ENCODE results near the gene PRAMEF8. TPM values are rescaled to one million over a fixed set of nuclear protein-coding genes. Genes with fewer than 3 reads are reported as not detected.
"Not testable (repeated sequence)": the region's sequence is repeated elsewhere in the genome, so short reads cannot be mapped to it uniquely, and the experiment has no call there.

PRAMEF8 gene
- total and polyA plus RNA-seq, 11 donors = not detected

DNA sequence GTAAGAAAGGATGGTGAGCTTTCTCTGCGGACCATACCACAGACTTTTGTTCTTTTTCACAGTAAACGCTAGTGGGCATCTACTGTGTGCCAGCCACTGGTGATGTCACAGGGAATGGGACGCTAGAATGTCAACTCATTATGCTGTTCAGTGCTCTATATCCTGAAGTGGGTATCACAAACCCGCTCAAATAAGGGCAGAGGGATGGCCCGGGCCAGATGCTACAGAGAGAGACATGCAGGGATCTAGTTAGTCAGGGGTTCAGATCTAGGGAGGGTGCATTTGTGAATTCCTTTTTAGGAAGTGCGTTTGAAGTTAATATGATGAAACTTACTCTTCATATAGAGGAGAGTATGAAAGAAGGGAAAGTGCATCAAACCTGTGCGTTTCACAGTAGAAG is 37.8 kb downstream of the PRAMEF8 start:
- H3K36me3 ChIP-seq; H3K4me1 ChIP-seq; H3K4me3 ChIP-seq; H3K27ac ChIP-seq; ATAC-seq; H3K27me3 ChIP-seq; intact Hi-C loops (cut with DNase I); H3K9me3 ChIP-seq: not testable (repeated sequence)
- 76 to 81% (median 78%) methylated on average over 6 to 7 of the region's 7 CpGs for WGBS, 4 donors
- DNase-seq = peak in 1 of 5 donors; percentile 40

- not testable (repeated sequence) for DNase-seq, H3K4me3 ChIP-seq
These were observed 38.4 kb downstream of the PRAMEF8 start for GRCh38 chr1:13246554-13246871.

GRCh38 chr1:13245841-13246553 is 38.9 kb downstream of the PRAMEF8 start:
- DNase-seq = peak in 1 of 5 donors; percentile 62
- H3K9me3 ChIP-seq; H3K4me3 ChIP-seq; ATAC-seq; H3K27ac ChIP-seq; H3K4me1 ChIP-seq; intact Hi-C loops (cut with DNase I); H3K36me3 ChIP-seq: not testable (repeated sequence)
- 55 to 77% (median 67%) methylated on average over 5 of the region's 5 CpGs for WGBS, 4 donors
- peaks cover 0 to 14% (median 4%) of the 10 kb centered on the region in 9 donors for H3K27me3 ChIP-seq

More at GRCh38 chr1:13246554-13246871, 38.4 kb downstream of the PRAMEF8 start:
- H3K36me3 ChIP-seq; intact Hi-C loops (cut with DNase I); H3K9me3 ChIP-seq; H3K4me1 ChIP-seq; H3K27ac ChIP-seq; ATAC-seq: not testable (repeated sequence)
- WGBS, 4 donors = 62 to 82% (median 72%) methylated on average over 2 of the region's 2 CpGs
- H3K27me3 ChIP-seq = peaks cover 0 to 13% (median 4%) of the 10 kb centered on the region in 9 donors

DNA sequence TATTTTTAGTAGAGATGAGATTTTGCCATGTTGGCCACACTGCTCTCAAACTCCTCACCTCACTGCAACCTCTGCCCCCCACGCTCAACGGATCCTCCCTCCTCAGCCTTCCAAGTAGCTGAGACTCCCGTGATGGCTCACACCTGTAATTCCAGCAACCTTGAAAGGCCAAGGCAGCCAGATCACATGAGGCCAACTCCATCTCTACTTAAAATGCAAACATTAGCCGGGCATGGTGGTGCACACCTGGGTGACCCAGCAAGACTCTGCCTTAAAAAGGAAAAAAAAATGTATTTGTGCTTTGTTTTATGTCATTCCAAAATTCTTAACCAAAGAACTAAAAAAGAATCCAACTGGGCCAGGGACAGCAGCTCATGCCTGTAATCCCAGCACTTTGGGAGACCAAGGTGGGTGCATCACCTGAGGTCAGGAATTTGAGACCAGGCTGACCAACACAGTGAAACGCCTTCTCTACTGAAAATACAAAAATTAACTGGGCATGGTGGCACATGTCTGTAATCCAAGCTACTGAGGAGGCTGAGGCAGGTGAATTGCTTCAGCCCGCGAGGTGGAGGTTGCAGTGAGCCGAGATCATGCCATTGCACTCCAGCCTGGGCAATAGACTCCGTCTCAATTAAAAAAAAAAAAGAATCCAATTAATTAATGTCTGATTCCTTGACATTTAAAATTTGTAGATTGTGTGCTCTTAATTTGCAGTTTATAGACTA is 41.2 kb downstream of the PRAMEF8 start:
- H3K4me1 ChIP-seq; ATAC-seq; H3K4me3 ChIP-seq; H3K27ac ChIP-seq; H3K36me3 ChIP-seq; intact Hi-C loops (cut with DNase I); H3K9me3 ChIP-seq: not testable (repeated sequence)
- WGBS, 4 donors = 77 to 81% (median 80%) methylated on average over 9 of the region's 9 CpGs
- peaks cover 0 to 19% (median 4%) of the 10 kb centered on the region in 9 donors for H3K27me3 ChIP-seq
- DNase-seq = peak in 1 of 5 donors; percentile 10

- H3K27ac ChIP-seq; H3K36me3 ChIP-seq; DNase-seq; intact Hi-C loops (cut with DNase I); H3K9me3 ChIP-seq; H3K4me1 ChIP-seq; H3K4me3 ChIP-seq; ATAC-seq: not testable (repeated sequence)
- whole genome bisulfite sequencing, 4 donors = 80 to 88% (median 85%) methylated on average over 4 of the region's 4 CpGs
- H3K27me3 ChIP-seq = peaks cover 0 to 39% (median 2%) of the 10 kb centered on the region in 9 donors
These were observed 45.3 kb downstream of the PRAMEF8 start for GRCh38 chr1:13239633-13240032.

GRCh38 chr1:13237572-13237971 is 47.4 kb downstream of the PRAMEF8 start:
- intact Hi-C loops (cut with DNase I); H3K27ac ChIP-seq; ATAC-seq; H3K9me3 ChIP-seq; H3K4me1 ChIP-seq; H3K4me3 ChIP-seq; H3K36me3 ChIP-seq: not testable (repeated sequence)
- peak in 1 of 5 donors; percentile 48 for DNase-seq
- H3K27me3 ChIP-seq = peaks cover 0 to 34% (median 2%) of the 10 kb centered on the region in 9 donors
- WGBS, 4 donors = 70 to 78% (median 73%) methylated on average over 4 of the region's 4 CpGs

GRCh38 chr1:13234057-13234456 is 50.9 kb downstream of the PRAMEF8 start:
- DNase-seq (peak in 1 of 5 donors; percentile 16), ATAC-seq (peak in 2 of 4 donors; percentile 15 to 57)
- H3K36me3 ChIP-seq; H3K4me3 ChIP-seq; H3K4me1 ChIP-seq; H3K27ac ChIP-seq; intact Hi-C loops (cut with DNase I); H3K9me3 ChIP-seq: not testable (repeated sequence)
- H3K27me3 ChIP-seq = peaks cover 0 to 28% (median 2%) of the 10 kb centered on the region in 9 donors
- 55 to 67% (median 62%) methylated on average over 1 of the region's 1 CpG for WGBS, 4 donors

- H3K4me3 ChIP-seq; H3K9me3 ChIP-seq; H3K36me3 ChIP-seq; intact Hi-C loops (cut with DNase I); ATAC-seq; H3K27ac ChIP-seq; H3K4me1 ChIP-seq; DNase-seq: not testable (repeated sequence)
- peaks cover 0 to 11% (median 0%) of the 10 kb centered on the region in 9 donors for H3K27me3 ChIP-seq
- WGBS, 4 donors = 48 to 70% (median 58%) methylated on average over 2 of the region's 2 CpGs
These were observed 52.9 kb downstream of the PRAMEF8 start for GRCh38 chr1:13232056-13232455.

Other genes with a start within 250 kb of the PRAMEF8 start
- gene PRAMEF27, start 228.6 kb downstream of the PRAMEF8 start, total RNA-seq = not detected
- not detected for gene PRAMEF27, start 228.6 kb downstream of the PRAMEF8 start, polyA plus RNA-seq
- gene HNRNPCL3, start 224.4 kb downstream of the PRAMEF8 start, total RNA-seq = not detected
- gene HNRNPCL3, start 224.4 kb downstream of the PRAMEF8 start, polyA plus RNA-seq = not detected
- gene PRAMEF25, start 214.4 kb downstream of the PRAMEF8 start, total RNA-seq = not detected
- gene PRAMEF25, start 214.4 kb downstream of the PRAMEF8 start, polyA plus RNA-seq = not detected
- not detected for gene HNRNPCL2, start 168.3 kb downstream of the PRAMEF8 start, total RNA-seq
- gene HNRNPCL2, start 168.3 kb downstream of the PRAMEF8 start, polyA plus RNA-seq = not detected
- not detected for gene PRAMEF26, start 129.1 kb downstream of the PRAMEF8 start, total RNA-seq
- not detected for gene PRAMEF26, start 129.1 kb downstream of the PRAMEF8 start, polyA plus RNA-seq
- gene HNRNPCL4, start 119.5 kb downstream of the PRAMEF8 start, total RNA-seq = not detected
- gene HNRNPCL4, start 119.5 kb downstream of the PRAMEF8 start, polyA plus RNA-seq = not detected
- gene PRAMEF9, start 113.3 kb downstream of the PRAMEF8 start, total RNA-seq = not detected
- gene PRAMEF9, start 113.3 kb downstream of the PRAMEF8 start, polyA plus RNA-seq = not detected
- not detected for gene PRAMEF13, start 83.7 kb downstream of the PRAMEF8 start, total RNA-seq
- not detected for gene PRAMEF13, start 83.7 kb downstream of the PRAMEF8 start, polyA plus RNA-seq
- not detected for gene PRAMEF18, start 59.0 kb downstream of the PRAMEF8 start, total RNA-seq
- gene PRAMEF18, start 59.0 kb downstream of the PRAMEF8 start, polyA plus RNA-seq = not detected
- gene PRAMEF5, start 30.9 kb downstream of the PRAMEF8 start, total RNA-seq = not detected
- not detected for gene PRAMEF5, start 30.9 kb downstream of the PRAMEF8 start, polyA plus RNA-seq
- not detected for gene PRAMEF33, start 18.4 kb upstream of the PRAMEF8 start, total RNA-seq
- not detected for gene PRAMEF33, start 18.4 kb upstream of the PRAMEF8 start, polyA plus RNA-seq
- not detected for gene PRAMEF15, start 30.4 kb upstream of the PRAMEF8 start, total RNA-seq
- not detected for gene PRAMEF15, start 30.4 kb upstream of the PRAMEF8 start, polyA plus RNA-seq
- not detected for gene PRAMEF14, start 62.0 kb upstream of the PRAMEF8 start, total RNA-seq
- gene PRAMEF14, start 62.0 kb upstream of the PRAMEF8 start, polyA plus RNA-seq = not detected
- not detected for gene PRAMEF19, start 86.8 kb upstream of the PRAMEF8 start, total RNA-seq
- not detected for gene PRAMEF19, start 86.8 kb upstream of the PRAMEF8 start, polyA plus RNA-seq
- gene PRAMEF17, start 104.5 kb upstream of the PRAMEF8 start, total RNA-seq = not detected
- gene PRAMEF17, start 104.5 kb upstream of the PRAMEF8 start, polyA plus RNA-seq = not detected
- gene PRAMEF20, start 125.3 kb upstream of the PRAMEF8 start, total RNA-seq = not detected
- not detected for gene PRAMEF20, start 125.3 kb upstream of the PRAMEF8 start, polyA plus RNA-seq
- 1 to 10 TPM in 5 of 9 donors, under 1 TPM in 2, not detected in 2; 0.20 to 4.0 (median 1.7) TPM for gene LRRC38, start 228.9 kb upstream of the PRAMEF8 start, total RNA-seq
- gene LRRC38, start 228.9 kb upstream of the PRAMEF8 start, polyA plus RNA-seq = 1 to 10 TPM in 1 of 2 donors, under 1 TPM in 1; 0.30 to 4.4 TPM